GM18867 (cell line): ENCODE data around the gene HOXC4.

ENCODE experiments used
- ATAC-seq: cut with Tn5 transposase; IDR thresholded peaks from one replicate; pipeline ENCODE4 v1.9.1; 2021; ENCODE audit warnings: mild to moderate bottlenecking, moderate library complexity; ENCODE audit not compliant: unreplicated experiment

HOXC4 gene

GRCh38 chr12:54015018-54015931, 38.4 kb upstream of the HOXC4 start:
- ATAC-seq = no peak

GRCh38 chr12:54016051-54016450, 37.6 kb upstream of the HOXC4 start:
- ATAC-seq = no peak

- ATAC-seq = no peak
Observed at GRCh38 chr12:54016478-54016964, 37.1 kb upstream of the HOXC4 start.

- ATAC-seq = peak; percentile 42
Observed at GRCh38 chr12:54017027-54017788, 36.4 kb upstream of the HOXC4 start.

- ATAC-seq = peak; percentile 80
Observed at GRCh38 chr12:54017878-54018467, 35.7 kb upstream of the HOXC4 start.

- peak; percentile 4 for ATAC-seq
Observed at GRCh38 chr12:54018468-54018984, 35.1 kb upstream of the HOXC4 start.

GRCh38 chr12:54019091-54019811, 34.4 kb upstream of the HOXC4 start:
- ATAC-seq = no peak

GRCh38 chr12:54019924-54020590, 33.6 kb upstream of the HOXC4 start:
- no peak for ATAC-seq

GRCh38 chr12:54020591-54021405, 32.8 kb upstream of the HOXC4 start:
- no peak for ATAC-seq

GRCh38 chr12:54021432-54022013, 32.1 kb upstream of the HOXC4 start:
- ATAC-seq = no peak

GRCh38 chr12:54022960-54023884, 30.4 kb upstream of the HOXC4 start:
- no peak for ATAC-seq

GRCh38 chr12:54024127-54024526, 29.5 kb upstream of the HOXC4 start:
- ATAC-seq = no peak

- ATAC-seq = no peak
Observed at GRCh38 chr12:54024581-54025305, 28.9 kb upstream of the HOXC4 start.

- ATAC-seq = no peak
Observed at GRCh38 chr12:54025499-54026405, 27.9 kb upstream of the HOXC4 start.

- no peak for ATAC-seq
Observed at GRCh38 chr12:54026640-54027441, 26.8 kb upstream of the HOXC4 start.
